H7 (cell line): Measurements from ENCODE around the gene STT3A. TPM values are rescaled to one million over a fixed set of nuclear protein-coding genes. Genes with fewer than 3 reads are reported as not detected.

Experiments used
- DNase-seq: peaks from one replicate; pipeline ENCODE4 v3.0.0; 2012
- H3K27me3 ChIP-seq: 2 replicates; pipeline ENCODE4 v1.6.0; 2011; ENCODE audit warnings: mild to moderate bottlenecking, low read length; ENCODE audit not compliant: control insufficient read depth, insufficient read depth
- H3K36me3 ChIP-seq: replicated peaks from 2 replicates; pipeline ENCODE4 v1.5.1; 2011; ENCODE audit warnings: low read length; ENCODE audit not compliant: control insufficient read depth, insufficient read depth
- H3K4me3 ChIP-seq: 2 replicates; pipeline ENCODE4 v1.5.1; 2011; ENCODE audit warnings: low read depth, mild to moderate bottlenecking, control low read depth, low read length, moderate library complexity; ENCODE audit not compliant: insufficient read depth
- total RNA-seq: library from RNA; depleted of rRNA; stranded (reverse); fragments of >200 nt; shearing (Covaris generic); gene quantifications from 2 replicates; pipeline ENCODE4 v1.2.3, GENCODE V29; 2014; rRNA removed

STT3A gene
- 143 and 184 TPM in 2 replicates for total RNA-seq

- Histone ChIP-seq H3K4me3 (peak within 1 kb of the TSS; percentile 74), H3K27me3 (no peaks in the 10 kb centered on the region), H3K36me3 (peaks cover 3% of the 10 kb centered on the region)
- DNase-seq = peak; percentile 97
These were observed at the start of gene STT3A for GRCh38 chr11:125592305-125593113. TSS of gene STT3A (plus strand) at chr11:125592852. CDS start at chr11:125595916, 3,064 bp downstream.

DNA sequence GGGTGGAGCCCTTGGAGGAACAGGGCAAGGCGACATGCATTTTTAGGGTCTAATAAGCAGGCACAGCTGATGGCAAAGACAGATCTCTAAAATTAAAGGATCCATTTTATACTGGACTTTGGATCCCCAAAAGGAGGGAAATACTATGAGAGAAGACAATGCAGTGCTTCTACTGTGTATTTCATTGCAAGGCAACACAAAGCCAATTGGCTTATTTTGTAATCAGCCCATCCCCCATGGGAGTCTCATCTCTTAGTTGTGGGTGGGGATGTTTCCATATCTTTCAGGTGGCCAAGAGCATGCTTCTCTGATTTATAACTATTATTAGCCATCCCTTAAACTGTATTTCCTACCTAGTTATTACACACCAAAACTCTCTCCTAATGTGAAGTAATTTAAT is 41.9 kb upstream of the STT3A start:
- Histone ChIP-seq H3K4me3 (no peak overlapping the region), H3K27me3 (no peaks in the 10 kb centered on the region), H3K36me3 (no peaks in the 10 kb centered on the region)
- DNase-seq = no peak

GRCh38 chr11:125551835-125552342 is 40.8 kb upstream of the STT3A start:
- no peaks in the 10 kb centered on the region for H3K27me3 ChIP-seq
- DNase-seq = no peak
- no peak overlapping the region for H3K4me3 ChIP-seq
- H3K36me3 ChIP-seq = no peaks in the 10 kb centered on the region

GRCh38 chr11:125552927-125553326 is 39.7 kb upstream of the STT3A start:
- Histone ChIP-seq H3K4me3 (no peak overlapping the region), H3K27me3 (no peaks in the 10 kb centered on the region), H3K36me3 (no peaks in the 10 kb centered on the region)
- DNase-seq = no peak

GRCh38 chr11:125553357-125553756 is 39.3 kb upstream of the STT3A start:
- no peak for DNase-seq

GRCh38 chr11:125554038-125554437 is 38.6 kb upstream of the STT3A start:
- H3K27me3 ChIP-seq = no peaks in the 10 kb centered on the region
- DNase-seq = no peak
- no peak overlapping the region for H3K4me3 ChIP-seq
- no peaks in the 10 kb centered on the region for H3K36me3 ChIP-seq

More at GRCh38 chr11:125553357-125553756, 39.3 kb upstream of the STT3A start:
- H3K4me3 ChIP-seq = no peak overlapping the region
- no peaks in the 10 kb centered on the region for H3K27me3 ChIP-seq
- H3K36me3 ChIP-seq = no peaks in the 10 kb centered on the region

DNA sequence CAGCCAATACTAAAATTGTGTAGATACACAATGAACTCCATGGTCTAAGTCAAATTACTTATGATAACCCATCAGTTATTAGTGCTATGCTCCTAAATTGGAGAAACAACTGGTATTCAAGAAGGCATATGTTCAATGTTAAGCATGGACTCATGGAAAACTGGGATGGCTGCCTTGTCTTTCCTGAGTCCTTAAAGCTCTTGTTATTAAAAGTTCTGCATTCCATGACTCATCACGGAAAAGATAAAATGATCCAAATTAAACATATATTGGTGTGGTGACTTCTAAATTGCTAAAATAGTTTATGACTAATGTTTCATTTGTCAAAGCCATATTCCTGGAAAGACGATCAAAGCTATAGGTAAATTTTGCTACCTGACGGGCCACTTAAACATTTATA is 32.8 kb upstream of the STT3A start:
- Histone ChIP-seq H3K27me3 (no peaks in the 10 kb centered on the region), H3K4me3 (no peak overlapping the region), H3K36me3 (no peaks in the 10 kb centered on the region)
- DNase-seq = no peak

GRCh38 chr11:125561924-125562323 is 30.7 kb upstream of the STT3A start:
- H3K36me3 ChIP-seq = no peaks in the 10 kb centered on the region
- H3K4me3 ChIP-seq = no peak overlapping the region
- H3K27me3 ChIP-seq = no peaks in the 10 kb centered on the region
- no peak for DNase-seq

- H3K27me3 ChIP-seq = no peaks in the 10 kb centered on the region
- H3K4me3 ChIP-seq = no peak overlapping the region
- no peaks in the 10 kb centered on the region for H3K36me3 ChIP-seq
- no peak for DNase-seq
These were observed 30.2 kb upstream of the STT3A start for GRCh38 chr11:125562430-125562829.

DNA sequence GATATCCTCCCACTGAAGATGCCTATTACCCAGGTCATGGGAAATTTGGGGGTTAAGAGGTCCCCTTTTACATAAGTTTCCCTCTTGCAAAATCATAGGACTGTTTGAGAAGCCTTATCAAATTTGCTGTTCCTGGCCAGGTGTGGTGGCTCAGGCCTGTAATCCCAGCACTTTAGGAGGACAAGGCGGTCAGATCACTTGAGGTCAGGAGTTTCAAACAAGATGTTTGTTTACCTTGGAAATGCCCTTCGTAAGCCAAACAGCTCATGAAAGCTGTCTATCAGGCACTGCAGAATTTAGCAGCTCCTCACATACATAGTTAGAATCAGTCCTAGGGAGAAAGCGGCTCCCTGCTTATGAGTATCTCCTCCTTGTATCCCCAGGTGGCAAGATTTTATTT is 28.3 kb upstream of the STT3A start:
- Histone ChIP-seq H3K27me3 (no peaks in the 10 kb centered on the region), H3K36me3 (no peaks in the 10 kb centered on the region), H3K4me3 (no peak overlapping the region)
- DNase-seq = no peak

DNA sequence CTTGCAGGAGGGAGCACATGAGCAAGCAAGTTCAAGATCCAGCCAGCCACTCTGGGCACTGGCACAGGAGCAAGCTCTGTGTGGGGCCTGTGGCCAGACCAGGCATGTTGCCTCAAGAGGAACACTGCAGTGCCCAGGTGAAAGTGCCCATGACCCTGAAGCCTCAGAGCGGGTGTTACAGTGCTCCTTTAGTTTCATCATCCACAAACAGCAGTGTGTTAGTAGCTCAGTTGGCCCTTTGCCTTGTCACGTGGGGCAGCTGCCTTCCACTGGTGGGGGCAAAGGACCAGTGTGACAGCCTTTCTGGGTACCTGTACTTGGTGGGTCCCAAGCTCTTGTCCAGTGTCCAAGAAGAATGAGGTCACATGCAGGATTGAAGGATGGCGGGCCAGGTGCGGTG is 26.4 kb upstream of the STT3A start:
- H3K27me3 ChIP-seq = no peaks in the 10 kb centered on the region
- H3K4me3 ChIP-seq = no peak overlapping the region
- no peak for DNase-seq
- no peaks in the 10 kb centered on the region for H3K36me3 ChIP-seq

- Histone ChIP-seq H3K36me3 (peaks cover 4% of the 10 kb centered on the region), H3K4me3 (peak within 1 kb of the TSS; percentile 99), H3K27me3 (no peaks in the 10 kb centered on the region)
- peak; percentile 96 for DNase-seq
These were observed 23.4 kb upstream of the STT3A start, which contains the start of gene EI24 for GRCh38 chr11:125568970-125569914. TSS of gene EI24 (plus strand) at chr11:125569477. CDS start at chr11:125572528, 3,051 bp downstream.

- peak; percentile 15 for DNase-seq
- peaks cover 6% of the 10 kb centered on the region for H3K36me3 ChIP-seq
These were observed 22.6 kb upstream of the STT3A start for GRCh38 chr11:125569915-125570621.

DNA sequence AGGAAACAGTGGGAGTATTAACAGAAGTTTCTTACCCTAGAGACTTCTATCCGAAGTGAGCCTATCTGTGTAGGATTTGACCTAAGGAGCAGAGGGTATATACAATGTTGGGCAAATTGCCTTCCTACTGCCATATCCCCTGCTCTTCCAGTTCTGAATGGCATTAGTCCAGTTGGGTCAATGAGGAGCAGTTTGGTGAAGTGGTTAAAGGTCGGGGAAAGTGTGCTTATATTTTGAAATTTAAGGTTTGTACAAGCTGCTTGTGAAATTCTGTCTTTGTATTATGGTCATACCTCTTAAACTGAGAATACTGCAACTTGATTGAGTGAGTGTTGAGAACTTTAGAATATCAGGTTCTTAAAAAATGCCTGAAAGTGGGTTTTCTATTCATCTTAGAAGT is 21.7 kb upstream of the STT3A start:
- Histone ChIP-seq H3K4me3 (no peak overlapping the region), H3K36me3 (peaks cover 9% of the 10 kb centered on the region), H3K27me3 (no peaks in the 10 kb centered on the region)
- DNase-seq = no peak

More at GRCh38 chr11:125569915-125570621, 22.6 kb upstream of the STT3A start:
- Histone ChIP-seq H3K27me3 (no peaks in the 10 kb centered on the region), H3K4me3 (peak overlapping the region; percentile 99)
